ENCODE measurements around the gene LEMD3. TPM values are rescaled to one million over a fixed set of nuclear protein-coding genes. Genes with fewer than 3 reads are reported as not detected.

Gene LEMD3
- total and polyA plus RNA-seq, 2 experiments from 2014 or later: 17.3 to 82.1 TPM

DNA sequence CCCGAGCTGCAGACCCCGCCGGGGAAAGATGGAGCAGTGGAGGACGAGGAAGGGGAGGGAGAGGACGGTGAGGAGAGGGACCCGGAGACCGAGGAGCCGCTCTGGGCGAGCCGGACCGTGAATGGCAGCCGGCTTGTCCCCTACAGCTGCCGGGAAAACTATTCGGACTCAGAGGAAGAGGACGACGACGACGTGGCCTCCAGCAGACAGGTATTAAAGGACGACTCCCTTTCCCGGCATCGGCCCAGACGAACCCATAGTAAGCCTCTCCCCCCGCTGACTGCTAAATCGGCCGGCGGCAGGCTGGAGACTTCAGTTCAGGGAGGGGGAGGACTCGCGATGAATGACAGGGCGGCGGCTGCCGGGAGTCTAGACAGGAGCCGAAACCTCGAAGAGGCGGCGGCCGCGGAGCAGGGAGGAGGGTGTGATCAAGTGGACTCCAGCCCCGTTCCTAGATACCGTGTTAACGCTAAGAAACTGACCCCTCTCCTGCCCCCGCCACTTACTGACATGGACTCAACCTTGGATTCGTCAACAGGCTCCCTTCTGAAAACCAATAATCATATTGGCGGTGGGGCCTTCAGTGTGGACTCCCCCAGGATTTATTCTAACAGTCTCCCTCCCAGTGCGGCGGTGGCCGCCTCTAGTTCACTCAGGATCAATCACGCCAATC, 962 bp downstream of the LEMD3 start:
- Histone ChIP-seq H3K27ac (peak overlapping the region; percentile 96), H3K4me3 (peak overlapping the region; percentile 93), H3K9me3 (ENCODE audit: low read depth) (no peaks in the 10 kb centered on the region), H3K4me1 (ENCODE audit: low read depth) (peaks cover 37% of the 10 kb centered on the region), H3K36me3 (no peaks in the 10 kb centered on the region), H3K27me3 (peaks cover 11% of the 10 kb centered on the region)
- TF ChIP-seq, protein P1, sequence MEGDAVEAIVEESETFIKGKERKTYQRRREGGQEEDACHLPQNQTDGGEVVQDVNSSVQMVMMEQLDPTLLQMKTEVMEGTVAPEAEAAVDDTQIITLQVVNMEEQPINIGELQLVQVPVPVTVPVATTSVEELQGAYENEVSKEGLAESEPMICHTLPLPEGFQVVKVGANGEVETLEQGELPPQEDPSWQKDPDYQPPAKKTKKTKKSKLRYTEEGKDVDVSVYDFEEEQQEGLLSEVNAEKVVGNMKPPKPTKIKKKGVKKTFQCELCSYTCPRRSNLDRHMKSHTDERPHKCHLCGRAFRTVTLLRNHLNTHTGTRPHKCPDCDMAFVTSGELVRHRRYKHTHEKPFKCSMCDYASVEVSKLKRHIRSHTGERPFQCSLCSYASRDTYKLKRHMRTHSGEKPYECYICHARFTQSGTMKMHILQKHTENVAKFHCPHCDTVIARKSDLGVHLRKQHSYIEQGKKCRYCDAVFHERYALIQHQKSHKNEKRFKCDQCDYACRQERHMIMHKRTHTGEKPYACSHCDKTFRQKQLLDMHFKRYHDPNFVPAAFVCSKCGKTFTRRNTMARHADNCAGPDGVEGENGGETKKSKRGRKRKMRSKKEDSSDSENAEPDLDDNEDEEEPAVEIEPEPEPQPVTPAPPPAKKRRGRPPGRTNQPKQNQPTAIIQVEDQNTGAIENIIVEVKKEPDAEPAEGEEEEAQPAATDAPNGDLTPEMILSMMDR (IDR thresholded peaks at IDR 0.05; ENCODE audit: low read depth, low read length): no peak
- peak; percentile 57 to 78 for DNase-seq (ENCODE audit: low read depth in 1 of 2, low spot score in 1 of 2)

GRCh38 chr12:65171073-65171472, 1.7 kb downstream of the LEMD3 start:
- DNase-seq (ENCODE audit: low read depth in 1 of 2, low spot score in 1 of 2): peak in 1 of 2 donors; percentile 10

DNA sequence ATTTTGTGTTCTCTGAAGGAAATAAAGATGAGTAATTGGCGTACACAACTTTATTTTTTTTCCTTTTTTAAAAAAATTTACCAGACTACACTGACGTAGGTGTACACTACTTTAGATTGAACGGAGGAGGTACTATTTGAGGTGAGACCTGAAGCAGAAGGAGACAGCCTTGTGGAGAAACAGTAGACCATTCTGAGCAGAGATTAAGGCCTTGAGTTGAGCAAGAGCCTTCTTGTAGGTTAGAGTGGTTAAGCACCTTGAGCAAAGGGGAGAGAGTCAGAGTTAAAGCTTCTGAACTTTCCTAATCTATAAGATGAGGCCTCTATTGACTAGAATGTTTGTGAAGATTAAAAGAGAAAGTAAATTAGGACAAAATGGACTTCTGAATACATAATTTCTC, 2.5 kb downstream of the LEMD3 start:
- TF ChIP-seq, protein P1 (IDR thresholded peaks at IDR 0.05; ENCODE audit: low read depth, low read length): no peak
- Histone ChIP-seq H3K27me3 (peaks cover 11% of the 10 kb centered on the region), H3K27ac (no peak overlapping the region), H3K9me3 (ENCODE audit: low read depth) (no peaks in the 10 kb centered on the region), H3K4me3 (peak overlapping the region; percentile 93), H3K4me1 (ENCODE audit: low read depth) (peaks cover 37% of the 10 kb centered on the region), H3K36me3 (no peaks in the 10 kb centered on the region)
- peak in 1 of 2 donors; percentile 3 for DNase-seq (ENCODE audit: low read depth in 1 of 2, low spot score in 1 of 2)

More at GRCh38 chr12:65171073-65171472, 1.7 kb downstream of the LEMD3 start:
- Histone ChIP-seq H3K27ac (no peak overlapping the region), H3K27me3 (peaks cover 11% of the 10 kb centered on the region), H3K4me3 (peak overlapping the region; percentile 93), H3K9me3 (ENCODE audit: low read depth) (no peaks in the 10 kb centered on the region), H3K4me1 (ENCODE audit: low read depth) (peaks cover 37% of the 10 kb centered on the region), H3K36me3 (no peaks in the 10 kb centered on the region)
- TF ChIP-seq, protein P1 (IDR thresholded peaks at IDR 0.05; ENCODE audit: low read depth, low read length): no peak

- no peak for DNase-seq (ENCODE audit: low read depth in 1 of 2, low spot score in 1 of 2)
- Histone ChIP-seq H3K27me3 (no peaks in the 10 kb centered on the region), H3K4me3 (no peak overlapping the region), H3K4me1 (ENCODE audit: low read depth) (peaks cover 37% of the 10 kb centered on the region), H3K27ac (no peak overlapping the region), H3K36me3 (peaks cover 3% of the 10 kb centered on the region), H3K9me3 (ENCODE audit: low read depth) (no peaks in the 10 kb centered on the region)
- TF ChIP-seq, protein P1 (IDR thresholded peaks at IDR 0.05; ENCODE audit: low read depth, low read length): no peak
These were observed 6.0 kb downstream of the LEMD3 start for GRCh38 chr12:65175385-65175784.

DNA sequence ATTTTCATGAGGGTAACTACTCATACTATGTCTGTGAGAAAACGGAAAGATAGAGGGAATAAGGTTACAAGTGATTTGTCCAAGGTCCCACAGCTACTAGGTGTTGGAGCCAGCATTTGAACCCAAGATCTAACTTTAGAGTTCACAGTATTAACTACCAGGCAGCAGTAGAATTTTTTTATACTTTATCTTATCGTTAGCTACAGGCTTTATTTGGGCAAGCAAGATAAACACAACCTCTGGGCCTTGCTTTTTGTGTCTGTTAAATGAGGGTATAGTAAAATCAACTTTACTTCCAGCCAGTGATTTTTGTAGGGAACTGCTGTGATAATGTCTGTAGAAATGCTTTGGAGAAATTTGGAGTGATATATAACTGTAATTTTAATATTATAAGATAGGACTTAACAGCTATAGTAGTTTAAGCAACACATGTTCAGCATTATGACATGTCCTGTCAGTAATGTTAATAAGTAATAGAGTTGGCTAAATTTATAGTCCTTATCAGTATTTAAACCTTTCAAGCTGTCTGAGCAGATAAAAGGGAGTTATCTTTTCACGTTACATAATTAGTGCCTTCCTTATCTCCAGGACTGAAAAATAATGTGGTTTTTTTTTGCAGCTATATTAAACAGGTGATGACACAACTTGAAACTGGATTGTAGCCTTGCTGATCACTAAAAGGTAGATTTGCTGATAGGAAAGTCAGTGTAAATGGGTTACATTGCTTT, 12.8 kb downstream of the LEMD3 start:
- TF ChIP-seq, protein P1 (IDR thresholded peaks at IDR 0.05; ENCODE audit: low read depth, low read length): no peak
- Histone ChIP-seq H3K9me3 (ENCODE audit: low read depth) (no peaks in the 10 kb centered on the region), H3K27me3 (no peaks in the 10 kb centered on the region), H3K27ac (no peak overlapping the region), H3K4me3 (no peak overlapping the region), H3K36me3 (peaks cover 3% of the 10 kb centered on the region), H3K4me1 (ENCODE audit: low read depth) (peaks cover 9% of the 10 kb centered on the region)
- no peak for DNase-seq (ENCODE audit: low read depth in 1 of 2, low spot score in 1 of 2)
